HG03045 (cell line): Measurements from ENCODE around the gene KDM6B.

Experiments used
- ATAC-seq: cut with Tn5 transposase; IDR thresholded peaks from one replicate; pipeline ENCODE4 v1.9.1; 2021; ENCODE audit warnings: mild to moderate bottlenecking, moderate library complexity; ENCODE audit not compliant: unreplicated experiment

Gene KDM6B

DNA sequence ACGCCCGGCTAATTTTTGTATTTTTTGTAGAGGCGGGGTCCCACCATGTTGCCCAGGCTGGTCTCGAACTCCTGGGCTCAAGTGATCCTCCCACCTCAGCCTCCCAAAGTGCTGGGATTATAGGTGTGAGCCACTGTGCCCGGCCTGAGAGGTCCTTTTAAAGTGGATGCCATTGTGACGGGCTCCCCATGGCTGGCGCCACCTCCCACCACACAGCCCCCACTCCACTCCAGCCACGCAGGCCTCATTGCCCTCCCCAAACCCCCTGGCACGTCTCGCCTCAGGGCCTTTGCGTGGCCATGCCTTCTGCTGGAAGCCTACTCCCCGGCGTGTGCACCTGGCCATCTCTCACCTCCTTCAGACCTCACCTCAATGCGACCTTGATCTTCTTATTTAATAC lies 11.9 kb upstream of the KDM6B start:
- ATAC-seq, result no peak

- no peak for ATAC-seq
Observed at GRCh38 chr17:7823581-7824001, 10.4 kb upstream of the KDM6B start.

- no peak for ATAC-seq
Observed at GRCh38 chr17:7824021-7824924, 9.7 kb upstream of the KDM6B start.

DNA sequence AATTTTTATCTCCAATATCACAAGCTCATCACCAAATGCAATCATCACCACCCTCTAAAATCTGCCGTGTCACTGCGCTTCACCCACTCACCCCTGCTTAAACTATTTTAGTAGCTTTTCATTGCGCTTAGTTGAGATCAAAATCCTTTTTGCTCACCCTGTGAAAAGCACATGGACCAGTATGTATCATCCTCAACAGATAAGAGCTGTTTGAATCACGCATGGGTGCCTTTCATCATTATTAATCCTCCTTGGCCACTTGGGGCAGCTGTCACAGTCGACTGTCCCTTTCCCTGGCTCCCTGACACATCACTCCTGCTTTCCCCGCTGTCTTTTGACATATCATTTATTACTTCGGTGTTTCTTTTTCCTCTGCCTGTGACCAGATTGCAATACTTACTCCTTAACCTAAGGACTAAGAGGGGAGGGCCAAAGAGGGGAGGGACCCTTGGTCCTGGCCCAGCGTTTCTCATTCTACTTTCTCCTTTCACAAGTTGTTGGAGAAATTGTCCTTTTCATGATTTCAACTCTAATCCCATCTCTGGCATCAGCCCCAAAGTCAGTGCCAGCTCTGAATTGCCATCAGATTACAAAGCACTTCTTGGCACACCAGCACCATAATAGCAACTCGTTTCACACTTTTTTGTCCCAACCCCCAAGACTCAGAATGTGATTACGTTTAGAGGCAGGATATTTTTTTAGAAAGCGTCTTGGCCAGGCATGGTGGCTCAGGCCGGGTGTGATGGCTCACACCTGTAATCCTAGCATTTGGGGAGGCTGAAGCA lies 8.6 kb upstream of the KDM6B start:
- no peak for ATAC-seq

GRCh38 chr17:7830616-7831015 lies 3.4 kb upstream of the KDM6B start:
- no peak for ATAC-seq

- ATAC-seq, result no peak
Observed at GRCh38 chr17:7831233-7831632, 2.8 kb upstream of the KDM6B start.

GRCh38 chr17:7832431-7832830 lies 1.6 kb upstream of the KDM6B start:
- ATAC-seq, result no peak

DNA sequence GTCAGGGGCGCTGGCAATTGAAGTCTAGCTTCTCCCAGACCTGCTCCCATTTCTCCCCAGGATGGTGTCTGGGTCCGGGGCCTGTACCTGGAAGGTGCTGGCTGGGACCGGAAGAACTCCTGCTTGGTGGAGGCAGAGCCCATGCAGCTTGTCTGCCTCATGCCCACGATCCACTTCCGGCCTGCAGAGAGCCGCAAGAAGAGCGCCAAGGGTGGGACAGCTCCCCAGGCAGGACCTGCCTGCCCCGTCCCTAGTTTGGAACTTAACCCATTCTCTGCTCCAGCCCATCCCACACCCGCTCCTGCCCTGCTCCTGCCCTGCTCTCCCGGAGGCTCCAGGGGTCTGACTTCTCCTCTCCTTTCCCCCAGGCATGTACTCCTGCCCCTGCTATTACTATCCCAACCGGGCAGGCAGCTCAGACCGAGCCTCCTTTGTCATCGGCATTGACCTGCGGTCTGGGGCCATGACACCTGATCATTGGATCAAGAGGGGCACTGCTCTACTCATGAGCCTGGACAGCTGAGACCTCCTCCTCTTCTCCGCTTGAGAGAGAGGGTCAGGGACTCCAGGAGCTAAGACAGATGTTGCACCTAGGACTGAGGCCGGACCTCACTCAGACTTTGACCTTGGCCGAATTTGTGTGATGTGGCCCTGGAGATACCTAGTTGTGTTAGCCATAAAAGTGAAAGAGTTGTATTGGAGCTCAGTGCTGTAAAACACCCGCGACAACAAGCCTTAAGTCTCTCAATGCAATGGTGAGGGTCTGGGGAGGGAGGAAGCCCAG lies 814 bp upstream of the KDM6B start:
- ATAC-seq, result no peak

GRCh38 chr17:7834542-7834956 lies 532 bp downstream of the KDM6B start:
- no peak for ATAC-seq

DNA sequence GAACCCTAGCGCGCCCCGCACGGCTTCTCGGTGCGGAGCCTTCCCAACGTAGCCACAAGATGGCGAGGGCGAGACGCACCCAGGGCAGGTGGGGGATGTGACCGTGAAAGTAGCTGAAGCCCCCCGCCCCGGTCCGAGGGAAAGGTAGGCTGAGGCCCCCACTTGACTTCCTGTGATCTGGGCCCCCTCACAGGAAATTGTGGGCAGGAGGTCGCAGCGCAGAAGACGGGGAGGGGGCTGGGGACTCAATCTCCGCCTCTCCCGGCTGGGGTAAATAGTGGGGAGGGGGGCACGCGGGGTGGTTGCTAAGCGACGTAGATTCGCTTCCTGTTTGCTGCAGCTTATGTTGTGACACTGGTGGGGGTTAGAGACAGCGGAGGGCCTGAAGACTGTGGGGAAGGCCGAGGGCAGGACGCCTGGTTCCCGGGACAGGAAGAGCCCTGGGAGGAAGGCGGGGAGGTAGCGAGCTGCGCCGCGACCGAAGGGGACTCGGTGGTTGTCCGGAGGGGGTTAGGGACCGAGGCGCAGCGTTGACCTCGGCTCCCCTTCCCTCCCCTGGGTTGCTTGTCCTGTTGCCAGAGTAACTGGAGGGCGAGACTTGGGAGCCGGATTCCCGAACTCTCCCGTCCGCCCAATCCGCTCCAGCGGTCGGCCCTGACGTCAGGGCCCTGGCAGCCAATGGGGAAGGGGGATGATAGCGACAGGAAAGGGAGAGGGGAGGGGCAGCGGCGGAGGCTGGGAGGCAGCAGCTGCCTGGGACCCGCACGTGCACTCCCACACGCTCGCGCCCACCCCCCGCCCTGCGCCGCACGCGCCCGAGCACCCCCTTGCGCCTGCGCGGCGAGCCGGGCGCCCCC lies 1.2 kb downstream of the KDM6B start:
- peak; percentile 40 for ATAC-seq

- no peak for ATAC-seq
Observed at GRCh38 chr17:7835814-7836595, 2.0 kb downstream of the KDM6B start.

DNA sequence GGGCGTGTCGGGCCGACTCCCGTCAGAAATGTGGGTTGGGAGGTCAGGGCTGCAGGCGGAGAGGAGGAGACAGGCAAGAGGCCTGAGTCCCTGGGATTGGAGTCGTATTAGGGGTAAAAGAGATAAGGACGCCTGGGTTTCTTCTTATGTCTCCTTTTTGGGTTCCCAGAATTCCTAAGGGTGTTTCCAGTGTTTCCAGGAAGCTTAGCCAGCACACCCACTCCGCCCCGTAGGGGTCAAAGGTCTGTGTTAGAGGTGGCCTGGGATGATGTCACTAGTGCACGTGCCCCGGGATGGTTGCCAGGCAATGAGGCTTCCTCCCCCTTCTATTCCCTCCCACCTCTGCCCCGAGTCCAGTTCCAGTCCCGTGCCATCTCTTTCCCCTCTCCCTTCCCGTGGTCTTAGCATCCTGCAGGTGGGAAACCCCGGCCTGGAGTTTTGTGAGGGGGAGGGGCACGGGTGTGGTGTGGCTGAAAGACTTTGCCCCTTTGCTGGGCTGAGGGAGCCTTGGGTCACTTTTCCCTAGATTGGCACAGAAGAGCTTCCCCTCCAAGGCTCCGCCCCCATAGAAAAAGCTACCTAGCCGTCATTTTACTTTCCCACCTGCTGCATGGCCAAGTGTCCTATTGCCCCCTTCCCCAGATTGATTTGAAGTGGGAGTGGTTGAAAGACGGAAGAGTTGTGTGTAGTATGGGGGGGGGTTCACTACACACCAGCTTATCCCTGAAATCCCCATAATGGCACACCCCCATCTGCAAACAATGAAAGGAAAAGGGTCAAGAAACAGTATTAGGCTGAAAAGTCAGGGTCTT lies 2.8 kb downstream of the KDM6B start:
- no peak for ATAC-seq

DNA sequence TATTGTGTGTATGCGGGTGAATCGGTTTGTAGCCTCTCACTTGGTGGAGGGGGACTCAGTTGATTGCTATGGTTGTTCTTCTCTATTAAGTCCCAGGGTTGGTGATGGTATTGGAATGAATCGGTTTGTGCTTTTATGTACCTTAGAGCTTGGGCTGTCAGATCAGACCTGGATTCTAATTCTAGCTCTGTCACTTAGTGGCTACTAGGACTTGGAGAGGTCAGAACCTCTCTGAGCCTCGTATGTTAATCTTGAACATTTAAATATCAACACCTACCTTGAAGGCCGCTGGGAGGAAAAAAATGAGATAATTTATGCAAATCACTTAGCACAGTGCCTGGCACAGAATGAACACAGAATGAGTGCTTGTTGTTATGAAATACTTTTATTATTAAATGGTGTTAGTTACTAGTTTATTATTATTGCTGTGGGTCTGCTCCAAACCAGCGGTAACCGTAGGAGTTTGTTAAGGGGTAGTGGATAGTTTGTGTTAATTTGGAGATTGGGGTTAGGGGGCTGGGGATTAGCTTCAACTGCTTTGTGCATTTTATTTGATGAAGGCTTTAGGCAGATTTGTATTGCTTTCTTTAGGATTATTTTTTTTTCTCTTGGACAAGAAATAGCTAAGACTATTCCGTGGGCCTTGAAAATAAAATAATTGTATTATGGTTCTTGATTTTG lies 3.5 kb downstream of the KDM6B start:
- ATAC-seq, result no peak

GRCh38 chr17:7838090-7839075 lies 4.4 kb downstream of the KDM6B start:
- no peak for ATAC-seq

DNA sequence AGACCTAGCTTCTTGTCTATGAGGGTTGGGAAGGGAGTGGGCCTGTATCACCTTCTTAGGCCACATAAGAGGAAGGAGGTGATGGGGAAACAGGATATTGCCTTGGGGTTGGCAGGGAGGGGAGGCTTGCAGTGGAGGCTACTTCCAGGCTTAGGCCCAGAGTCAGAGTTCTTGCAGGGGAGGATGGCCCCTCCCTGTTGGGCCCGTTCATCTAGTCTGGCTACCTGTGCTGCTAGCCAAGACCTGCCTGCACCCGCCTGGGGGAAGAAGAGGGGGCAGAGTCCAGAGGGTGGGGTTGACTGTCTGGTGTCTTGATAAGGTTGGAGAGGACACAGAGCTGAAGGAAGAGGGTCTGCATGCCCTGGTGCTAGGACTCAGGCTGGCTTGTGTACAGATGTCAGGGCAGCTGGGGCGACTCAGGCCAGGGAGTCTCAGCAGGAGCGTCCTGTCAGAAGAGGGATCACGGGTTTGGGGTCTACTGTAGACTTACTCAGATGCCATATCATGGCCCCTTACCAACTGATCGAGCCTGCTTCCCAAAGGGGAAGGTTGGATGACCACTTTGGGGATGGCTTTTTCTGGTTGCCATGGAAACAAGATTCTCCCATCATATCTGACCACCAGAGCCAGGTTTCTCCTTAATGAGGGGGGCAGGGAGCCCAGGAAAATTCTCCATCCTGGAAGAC lies 5.3 kb downstream of the KDM6B start:
- no peak for ATAC-seq

DNA sequence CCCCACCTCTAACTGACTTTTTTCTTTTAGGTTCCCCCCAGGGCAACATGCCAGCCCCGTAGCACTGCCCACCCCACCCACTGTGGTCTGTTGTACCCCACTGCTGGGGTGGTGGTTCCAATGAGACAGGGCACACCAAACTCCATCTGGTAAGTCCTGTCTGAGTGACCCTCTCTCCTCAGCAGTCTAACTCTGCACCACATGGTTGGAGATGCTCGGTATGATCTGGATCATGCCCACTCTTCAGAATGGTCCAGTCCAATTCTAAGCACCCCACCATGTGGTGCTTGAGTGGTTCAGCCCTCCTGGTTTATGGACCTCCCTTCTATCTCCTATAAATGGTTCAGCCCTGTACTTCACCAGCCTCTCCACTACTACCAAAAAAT lies 5.9 kb downstream of the KDM6B start:
- ATAC-seq, result no peak
